Activated B cell treated with CpG ODN at 0.5 μM for 24 hours (primary cell): ENCODE data around the gene SCFD2. TPM values are rescaled to one million over a fixed set of nuclear protein-coding genes. Genes with fewer than 3 reads are reported as not detected.

Experiments
- ATAC-seq: fragments of 200-7000 bp; cut with Tn5 transposase; one replicate; pipeline ENCODE4 v1.10.0; 2021; ENCODE audit warnings: low read depth, mild to moderate bottlenecking, moderate library complexity
- CTCF ChIA-PET: fragments of 350-600 bp; sonication (Branson Sonifier 250); formaldehyde crosslinking; loops from one replicate; lab custom pipeline; 2021; ENCODE audit warnings: antibody characterized with exemption; lab: Charles Lee
- POLR2A ChIA-PET: fragments of 350-600 bp; sonication (Branson Sonifier 250); formaldehyde crosslinking; loops from one replicate; lab custom pipeline; 2021; ENCODE audit warnings: antibody characterized with exemption; lab: Charles Lee
- DNase-seq: peaks from one replicate; pipeline ENCODE4 v3.0.0; 2022
- H3K27ac Mint-ChIP-seq: one replicate; pipeline ENCODE4 v1.8.0; 2020; ENCODE audit warnings: mixed read lengths
- H3K27me3 Mint-ChIP-seq: one replicate; pipeline ENCODE4 v1.8.0; 2021; ENCODE audit warnings: mixed read lengths
- H3K36me3 Mint-ChIP-seq: one replicate; pipeline ENCODE4 v1.8.0; 2021; ENCODE audit warnings: low read depth, mixed read lengths
- H3K4me1 Mint-ChIP-seq: one replicate; pipeline ENCODE4 v1.8.0; 2021; ENCODE audit warnings: mixed read lengths
- H3K4me3 Mint-ChIP-seq: one replicate; pipeline ENCODE4 v1.8.0; 2020; ENCODE audit warnings: mild to moderate bottlenecking, mixed read lengths
- H3K9me3 Mint-ChIP-seq: one replicate; pipeline ENCODE4 v1.8.0; 2020; ENCODE audit warnings: mixed read lengths
- CTCF ChIP-seq: fragments of 200-600 bp; IDR thresholded peaks from one replicate; pipeline ENCODE4 v1.8.0; 2022; ENCODE audit warnings: antibody characterized with exemption, mild to moderate bottlenecking
- intact Hi-C: fragments of 100-400 bp; cut with micrococcal nuclease; formaldehyde crosslinking; loops from one replicate; pipeline ENCODE4 v1.15.1; 2024
- total RNA-seq: library from RNA; stranded (reverse); gene quantifications from 2 replicates; pipeline ENCODE4 v1.2.3, GENCODE V29; 2022

SCFD2 gene
- total RNA-seq, 1 donor from 2014 or later, result 46.6 TPM

- Mint-ChIP-seq H3K36me3 (no peaks in the 10 kb centered on the region), H3K4me3 (no peak overlapping the region), H3K27me3 (no peaks in the 10 kb centered on the region), H3K27ac (no peak overlapping the region), H3K4me1 (no peaks in the 10 kb centered on the region), H3K9me3 (no peaks in the 10 kb centered on the region)
- intact Hi-C loops, result no loop called here
- ChIA-PET CTCF (no interaction called here), POLR2A (no interaction called here)
- no peak for TF ChIP-seq CTCF
- ATAC-seq (no peak), DNase-seq (no peak)
These were observed 422.9 kb downstream of the SCFD2 start for GRCh38 chr4:52942936-52943335.

GRCh38 chr4:52941450-52941849, 424.4 kb downstream of the SCFD2 start:
- no peak overlapping the region for H3K4me3 Mint-ChIP-seq
- no peaks in the 10 kb centered on the region for H3K4me1 Mint-ChIP-seq
- no peaks in the 10 kb centered on the region for H3K36me3 Mint-ChIP-seq
- CTCF ChIA-PET, result no interaction called here
- ATAC-seq, result no peak
- H3K27me3 Mint-ChIP-seq, result no peaks in the 10 kb centered on the region
- intact Hi-C loops, result no loop called here
- no peak for TF ChIP-seq CTCF
- DNase-seq, result no peak
- POLR2A ChIA-PET, result no interaction called here
- H3K9me3 Mint-ChIP-seq, result no peaks in the 10 kb centered on the region
- H3K27ac Mint-ChIP-seq, result no peak overlapping the region

- Mint-ChIP-seq H3K4me3 (no peak overlapping the region), H3K36me3 (no peaks in the 10 kb centered on the region)
- POLR2A ChIA-PET, result no interaction called here
These were observed 426.1 kb downstream of the SCFD2 start for GRCh38 chr4:52939739-52940138.

GRCh38 chr4:52939325-52939724, 426.5 kb downstream of the SCFD2 start:
- intact Hi-C loops, result no loop called here
- Mint-ChIP-seq H3K9me3 (no peaks in the 10 kb centered on the region), H3K4me3 (no peak overlapping the region), H3K4me1 (no peaks in the 10 kb centered on the region), H3K27ac (no peak overlapping the region), H3K27me3 (no peaks in the 10 kb centered on the region), H3K36me3 (no peaks in the 10 kb centered on the region)
- ChIA-PET CTCF (no interaction called here), POLR2A (no interaction called here)
- TF ChIP-seq CTCF, result no peak
- DNase-seq (no peak), ATAC-seq (no peak)

More at GRCh38 chr4:52939739-52940138, 426.1 kb downstream of the SCFD2 start:
- Mint-ChIP-seq H3K27me3 (no peaks in the 10 kb centered on the region), H3K4me1 (no peaks in the 10 kb centered on the region), H3K27ac (no peak overlapping the region), H3K9me3 (no peaks in the 10 kb centered on the region)
- intact Hi-C loops, result no loop called here
- CTCF ChIA-PET, result no interaction called here
- ATAC-seq, result no peak
- no peak for TF ChIP-seq CTCF
- no peak for DNase-seq

- ChIA-PET POLR2A (no interaction called here), CTCF (no interaction called here)
- no peaks in the 10 kb centered on the region for H3K4me1 Mint-ChIP-seq
These were observed 428.0 kb downstream of the SCFD2 start for GRCh38 chr4:52937829-52938228.

More at GRCh38 chr4:52937829-52938228, 428.0 kb downstream of the SCFD2 start:
- H3K9me3 Mint-ChIP-seq, result no peaks in the 10 kb centered on the region
- no peaks in the 10 kb centered on the region for H3K27me3 Mint-ChIP-seq
- ATAC-seq, result no peak
- no peak overlapping the region for H3K27ac Mint-ChIP-seq
- intact Hi-C loops, result no loop called here
- DNase-seq, result no peak
- no peak for TF ChIP-seq CTCF
- no peaks in the 10 kb centered on the region for H3K36me3 Mint-ChIP-seq
- H3K4me3 Mint-ChIP-seq, result no peak overlapping the region
